Fibroblast of mammary gland (primary cell): ENCODE results near the gene TLR8.
A peak's percentile ranks its signal among the peaks of the same experiment; 100 is the strongest.
"Not testable (repeated sequence)": the region's sequence is repeated elsewhere in the genome, so short reads cannot be mapped to it uniquely, and the experiment has no call there.

Source experiments
- DNase-seq: peaks from one replicate; pipeline ENCODE4 v3.0.0-alpha.2; 2010; ENCODE audit warnings: low read depth
- H3K4me3 ChIP-seq: 2 replicates; pipeline ENCODE4 v1.5.1; 2011; ENCODE audit warnings: low read depth, mild to moderate bottlenecking, low read length, moderate library complexity; ENCODE audit not compliant: control insufficient read depth
- TF ChIP-seq, protein P1 (sequence below): conservative IDR thresholded peaks from 2 replicates; pipeline ENCODE4 v1.5.1; 2011; ENCODE audit warnings: low read depth, low read length, inconsistent platforms; ENCODE audit not compliant: control insufficient read depth, insufficient read depth

TLR8 gene

GRCh38 chrX:12958461-12958860 lies 52.0 kb downstream of the TLR8 start:
- TF ChIP-seq, protein P1, sequence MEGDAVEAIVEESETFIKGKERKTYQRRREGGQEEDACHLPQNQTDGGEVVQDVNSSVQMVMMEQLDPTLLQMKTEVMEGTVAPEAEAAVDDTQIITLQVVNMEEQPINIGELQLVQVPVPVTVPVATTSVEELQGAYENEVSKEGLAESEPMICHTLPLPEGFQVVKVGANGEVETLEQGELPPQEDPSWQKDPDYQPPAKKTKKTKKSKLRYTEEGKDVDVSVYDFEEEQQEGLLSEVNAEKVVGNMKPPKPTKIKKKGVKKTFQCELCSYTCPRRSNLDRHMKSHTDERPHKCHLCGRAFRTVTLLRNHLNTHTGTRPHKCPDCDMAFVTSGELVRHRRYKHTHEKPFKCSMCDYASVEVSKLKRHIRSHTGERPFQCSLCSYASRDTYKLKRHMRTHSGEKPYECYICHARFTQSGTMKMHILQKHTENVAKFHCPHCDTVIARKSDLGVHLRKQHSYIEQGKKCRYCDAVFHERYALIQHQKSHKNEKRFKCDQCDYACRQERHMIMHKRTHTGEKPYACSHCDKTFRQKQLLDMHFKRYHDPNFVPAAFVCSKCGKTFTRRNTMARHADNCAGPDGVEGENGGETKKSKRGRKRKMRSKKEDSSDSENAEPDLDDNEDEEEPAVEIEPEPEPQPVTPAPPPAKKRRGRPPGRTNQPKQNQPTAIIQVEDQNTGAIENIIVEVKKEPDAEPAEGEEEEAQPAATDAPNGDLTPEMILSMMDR, result no peak
- DNase-seq, result no peak

DNA sequence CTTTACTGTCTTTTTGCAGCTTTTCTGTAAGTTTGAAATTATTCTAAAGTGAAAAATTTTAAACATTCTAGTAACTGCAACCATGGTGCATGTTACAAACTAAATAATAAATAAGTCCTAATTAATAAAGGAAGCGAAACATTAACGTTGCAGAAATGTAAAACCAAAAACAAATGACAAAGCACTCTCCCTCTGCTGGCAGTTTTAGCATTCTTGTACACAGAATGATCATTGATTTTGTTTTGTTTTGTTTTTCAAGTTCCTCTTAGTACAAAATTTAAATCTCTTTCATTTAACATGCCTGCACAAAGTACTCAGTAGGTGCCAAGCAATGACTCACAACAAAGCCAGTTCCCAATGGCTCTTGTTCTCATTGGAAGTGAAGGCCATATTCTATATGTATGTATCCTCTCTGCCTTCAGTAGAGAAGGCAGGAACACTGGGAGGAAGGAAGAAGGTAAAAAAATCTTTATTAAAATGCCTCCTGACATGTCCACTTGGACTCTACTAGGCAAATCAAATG lies 54.8 kb downstream of the TLR8 start:
- DNase-seq, result peak; percentile 41
- H3K4me3 ChIP-seq, result no peak overlapping the region
- TF ChIP-seq, protein P1, result no peak

More at GRCh38 chrX:12958461-12958860, 52.0 kb downstream of the TLR8 start:
- no peak overlapping the region for H3K4me3 ChIP-seq

DNA sequence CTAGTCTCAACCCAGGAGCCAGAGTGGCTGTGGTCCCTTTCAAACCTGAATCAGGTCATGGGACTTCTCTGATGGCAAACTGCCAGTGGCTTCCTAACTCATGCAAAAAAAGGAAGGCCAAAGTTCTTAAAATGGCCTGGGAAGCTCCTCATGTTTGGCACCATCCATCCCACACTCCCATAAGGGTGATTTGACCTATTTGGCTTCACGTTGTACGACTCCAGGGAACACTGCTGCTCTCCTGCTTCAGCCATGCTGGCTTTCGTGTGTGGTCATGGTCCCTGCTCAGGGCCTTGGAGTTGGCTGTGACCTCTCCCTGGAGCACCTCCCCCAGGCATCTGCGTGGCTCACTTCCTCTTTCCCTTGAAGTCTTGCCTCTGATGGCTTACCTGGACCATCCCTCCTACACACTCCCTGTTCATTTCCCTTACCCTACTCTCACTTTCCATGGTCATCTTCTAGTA lies 55.7 kb downstream of the TLR8 start:
- no peak overlapping the region for H3K4me3 ChIP-seq
- TF ChIP-seq, protein P1, result no peak
- DNase-seq, result no peak

GRCh38 chrX:12963210-12963850 lies 56.9 kb downstream of the TLR8 start:
- DNase-seq, H3K4me3 ChIP-seq: not testable (repeated sequence)

GRCh38 chrX:12965131-12965940 lies 58.9 kb downstream of the TLR8 start:
- DNase-seq, result no peak
- H3K4me3 ChIP-seq, result no peak overlapping the region
- TF ChIP-seq, protein P1, result no peak

DNA sequence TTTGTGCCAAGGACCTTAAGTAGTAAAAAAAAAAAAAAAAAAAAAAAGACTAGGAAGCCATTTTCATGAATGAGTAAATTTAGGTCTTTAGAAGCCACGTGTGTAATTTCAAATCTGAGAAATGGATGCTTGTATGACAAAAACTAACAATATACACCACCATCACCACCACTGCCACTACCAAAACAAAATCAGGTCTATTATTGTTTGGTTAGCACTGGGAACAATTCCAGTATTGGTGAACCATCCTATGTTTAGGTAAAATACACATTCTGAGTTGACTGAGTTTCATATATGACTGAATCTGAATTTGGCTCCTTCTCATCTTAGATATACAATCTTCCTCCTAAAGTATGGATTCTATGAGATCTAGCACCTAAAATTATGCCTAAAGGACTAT lies 59.7 kb downstream of the TLR8 start:
- TF ChIP-seq, protein P1, result no peak
- DNase-seq, result no peak
- no peak overlapping the region for H3K4me3 ChIP-seq
